KOPT-K1 (cell line): ENCODE measurements around the gene BBS5.

Experiments used
- H3K27ac ChIP-seq: fragments of 200-600 bp; sonication (generic); 2 replicates; pipeline ENCODE4 v1.5.1; 2016; ENCODE audit warnings: antibody characterized with exemption, mild to moderate bottlenecking, low read depth, low read length; ENCODE audit not compliant: poor library complexity, severe bottlenecking
- H3K36me3 ChIP-seq: fragments of 200-600 bp; sonication (generic); 2 replicates; pipeline ENCODE4 v1.5.1; 2017; ENCODE audit warnings: antibody characterized with exemption, mild to moderate bottlenecking, low read length, moderate library complexity; ENCODE audit not compliant: insufficient read depth
- H3K9me3 ChIP-seq: fragments of 200-600 bp; sonication (generic); 2 replicates; pipeline ENCODE4 v1.5.1; 2017; ENCODE audit warnings: antibody characterized with exemption, low read length, mild to moderate bottlenecking; ENCODE audit not compliant: insufficient read depth, poor library complexity, severe bottlenecking

BBS5 gene

GRCh38 chr2:169469952-169470572 is 9.2 kb upstream of the BBS5 start:
- Histone ChIP-seq H3K36me3 (no peaks in the 10 kb centered on the region), H3K27ac (no peak overlapping the region), H3K9me3 (no peaks in the 10 kb centered on the region)

DNA sequence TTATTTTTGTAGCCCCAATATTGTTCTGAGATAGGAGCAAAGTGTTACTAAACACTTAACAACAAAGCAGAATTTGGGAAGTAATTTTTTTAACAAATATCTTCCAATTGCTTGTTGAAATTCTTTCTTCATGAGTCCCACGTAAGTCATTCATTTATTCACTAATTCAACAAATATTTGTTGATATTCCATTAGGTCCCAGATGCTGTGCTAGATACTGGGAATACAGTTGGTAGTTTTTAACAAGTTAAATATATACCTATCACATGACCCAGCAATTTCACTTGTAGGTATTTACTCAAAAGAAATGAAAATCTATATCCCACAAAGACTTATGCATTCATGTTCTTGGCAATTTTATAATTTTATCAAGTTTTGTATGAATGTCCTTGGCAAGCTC is 7.0 kb upstream of the BBS5 start:
- Histone ChIP-seq H3K36me3 (no peaks in the 10 kb centered on the region), H3K27ac (no peak overlapping the region), H3K9me3 (no peaks in the 10 kb centered on the region)

GRCh38 chr2:169476459-169476858 is 2.8 kb upstream of the BBS5 start:
- H3K27ac ChIP-seq: no peak overlapping the region
- no peaks in the 10 kb centered on the region for H3K9me3 ChIP-seq
- no peaks in the 10 kb centered on the region for H3K36me3 ChIP-seq

GRCh38 chr2:169478339-169478738 is 955 bp upstream of the BBS5 start:
- no peak overlapping the region for H3K27ac ChIP-seq

DNA sequence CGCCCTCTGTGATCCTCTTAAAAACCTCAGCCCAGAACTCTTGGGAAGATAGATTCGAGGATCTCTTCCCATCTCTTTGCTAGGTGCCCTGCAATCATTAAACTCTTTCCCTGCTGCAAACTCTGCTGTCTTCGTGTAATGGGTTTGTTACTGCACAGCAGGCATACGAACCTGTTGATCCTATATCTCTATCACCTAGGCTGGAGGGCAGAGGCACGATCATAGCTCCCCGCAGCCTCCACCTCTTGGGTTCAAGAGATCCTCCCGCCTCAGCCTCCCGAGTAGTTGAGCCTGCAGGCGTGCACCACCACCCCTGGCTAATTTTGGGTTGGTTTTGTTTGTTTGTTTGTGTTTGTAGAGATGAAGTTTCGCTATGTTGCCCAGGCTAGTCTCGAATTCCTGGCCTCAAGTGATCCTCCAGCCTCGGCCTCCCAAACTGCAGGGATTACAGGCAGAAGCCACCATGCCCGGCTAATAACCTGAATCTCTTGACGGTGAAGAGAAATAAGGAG is 493 bp upstream of the BBS5 start:
- no peaks in the 10 kb centered on the region for H3K9me3 ChIP-seq
- H3K27ac ChIP-seq: peak overlapping the region; percentile 34
- peaks cover 13% of the 10 kb centered on the region for H3K36me3 ChIP-seq

More at GRCh38 chr2:169478339-169478738, 955 bp upstream of the BBS5 start:
- no peaks in the 10 kb centered on the region for H3K9me3 ChIP-seq
- peaks cover 8% of the 10 kb centered on the region; the same call in 1 of the 2 replicates for H3K36me3 ChIP-seq

GRCh38 chr2:169480079-169480465 is 778 bp downstream of the BBS5 start:
- Histone ChIP-seq H3K36me3 (peaks cover 20% of the 10 kb centered on the region), H3K27ac (peak overlapping the region; percentile 34), H3K9me3 (no peaks in the 10 kb centered on the region)

- Histone ChIP-seq H3K9me3 (no peaks in the 10 kb centered on the region), H3K36me3 (peaks cover 20% of the 10 kb centered on the region), H3K27ac (no peak overlapping the region)
Observed at GRCh38 chr2:169485650-169486138, 6.4 kb downstream of the BBS5 start.

DNA sequence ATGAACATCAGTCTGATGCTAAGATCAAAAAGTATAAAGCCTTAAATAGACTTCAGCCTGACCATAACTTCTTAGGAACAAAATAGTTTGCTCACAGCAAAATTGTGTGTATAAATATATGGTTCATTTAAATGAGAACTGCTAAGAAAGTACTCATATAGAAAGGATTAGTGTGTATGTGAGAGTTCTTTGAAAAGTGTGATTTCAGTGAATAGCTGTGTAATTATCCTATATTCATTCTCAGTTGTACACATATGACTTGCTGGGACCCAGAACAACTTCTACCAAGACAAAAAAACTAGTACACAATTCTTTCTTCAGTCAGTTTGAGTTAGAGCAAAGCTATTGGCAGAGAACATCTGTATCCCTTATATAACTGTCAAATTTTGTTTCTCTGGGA is 7.2 kb downstream of the BBS5 start:
- Histone ChIP-seq H3K9me3 (no peaks in the 10 kb centered on the region), H3K27ac (no peak overlapping the region), H3K36me3 (peaks cover 24% of the 10 kb centered on the region)

GRCh38 chr2:169490834-169491233 is 11.5 kb downstream of the BBS5 start:
- Histone ChIP-seq H3K9me3 (no peaks in the 10 kb centered on the region), H3K27ac (no peak overlapping the region), H3K36me3 (peaks cover 5% of the 10 kb centered on the region; the same call in 1 of the 2 replicates)

- Histone ChIP-seq H3K27ac (no peak overlapping the region), H3K36me3 (peaks cover 5% of the 10 kb centered on the region; the same call in 1 of the 2 replicates), H3K9me3 (no peaks in the 10 kb centered on the region)
Observed at GRCh38 chr2:169491378-169491777, 12.1 kb downstream of the BBS5 start.

- peaks cover 5% of the 10 kb centered on the region; the same call in 1 of the 2 replicates for H3K36me3 ChIP-seq
- H3K9me3 ChIP-seq: no peaks in the 10 kb centered on the region
- H3K27ac ChIP-seq: no peak overlapping the region
Observed at GRCh38 chr2:169493360-169493759, 14.1 kb downstream of the BBS5 start.

DNA sequence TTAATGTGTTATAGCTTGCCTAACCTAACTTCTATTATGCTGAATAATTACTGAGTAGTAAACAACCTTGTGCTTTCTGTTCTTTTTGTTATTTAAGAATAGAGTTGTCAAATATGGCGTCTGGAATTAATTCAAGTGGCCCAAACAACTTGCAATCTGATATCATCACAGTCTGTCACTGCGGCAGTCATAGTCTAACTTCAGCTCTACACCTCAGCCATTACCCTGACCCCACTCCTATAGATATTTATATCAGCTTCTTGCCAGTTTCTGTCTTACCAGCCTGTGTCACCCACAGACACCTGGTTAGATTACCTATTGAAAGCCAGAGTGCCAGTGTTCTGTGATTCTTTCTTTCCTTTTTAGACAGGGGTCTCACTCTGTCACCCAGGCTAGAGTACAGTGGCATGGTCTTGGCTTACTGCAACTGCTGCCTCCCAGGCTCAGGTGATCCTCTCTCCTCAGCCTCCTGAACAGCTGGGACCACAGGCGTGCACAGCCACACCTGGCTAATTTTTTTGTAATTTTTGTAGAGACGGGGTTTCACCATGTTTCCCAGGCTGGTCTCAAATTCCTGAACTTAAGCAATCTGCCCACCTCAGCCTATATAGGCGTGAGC is 16.1 kb downstream of the BBS5 start:
- no peaks in the 10 kb centered on the region for H3K9me3 ChIP-seq
- H3K36me3 ChIP-seq: peaks cover 5% of the 10 kb centered on the region; the same call in 1 of the 2 replicates
- H3K27ac ChIP-seq: no peak overlapping the region

DNA sequence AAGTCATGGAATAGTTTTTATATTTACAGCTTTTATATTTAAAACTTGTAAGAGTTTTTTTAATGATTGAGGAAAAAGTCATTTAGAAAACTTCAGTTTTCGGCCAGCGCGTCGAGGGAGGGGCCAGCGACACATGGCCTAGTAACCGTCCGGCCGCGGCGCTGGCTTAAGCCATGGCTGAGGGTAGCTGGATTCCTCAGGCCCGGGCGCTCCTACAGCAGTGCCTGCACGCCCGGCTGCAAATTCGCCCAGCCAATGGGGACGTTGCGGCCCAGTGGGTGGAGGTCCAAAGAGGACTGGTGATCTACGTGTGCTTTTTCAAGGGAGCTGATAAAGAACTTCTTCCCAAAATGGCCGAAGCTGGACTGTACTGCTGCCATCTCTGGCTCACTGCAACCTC is 25.4 kb downstream of the BBS5 start:
- Histone ChIP-seq H3K27ac (no peak overlapping the region), H3K36me3 (no peaks in the 10 kb centered on the region)

GRCh38 chr2:169507698-169508097 is 28.4 kb downstream of the BBS5 start:
- Histone ChIP-seq H3K27ac (no peak overlapping the region), H3K9me3 (no peaks in the 10 kb centered on the region), H3K36me3 (no peaks in the 10 kb centered on the region)

More for the DNA sequence above, 25.4 kb downstream of the BBS5 start:
- no peaks in the 10 kb centered on the region for H3K9me3 ChIP-seq

DNA sequence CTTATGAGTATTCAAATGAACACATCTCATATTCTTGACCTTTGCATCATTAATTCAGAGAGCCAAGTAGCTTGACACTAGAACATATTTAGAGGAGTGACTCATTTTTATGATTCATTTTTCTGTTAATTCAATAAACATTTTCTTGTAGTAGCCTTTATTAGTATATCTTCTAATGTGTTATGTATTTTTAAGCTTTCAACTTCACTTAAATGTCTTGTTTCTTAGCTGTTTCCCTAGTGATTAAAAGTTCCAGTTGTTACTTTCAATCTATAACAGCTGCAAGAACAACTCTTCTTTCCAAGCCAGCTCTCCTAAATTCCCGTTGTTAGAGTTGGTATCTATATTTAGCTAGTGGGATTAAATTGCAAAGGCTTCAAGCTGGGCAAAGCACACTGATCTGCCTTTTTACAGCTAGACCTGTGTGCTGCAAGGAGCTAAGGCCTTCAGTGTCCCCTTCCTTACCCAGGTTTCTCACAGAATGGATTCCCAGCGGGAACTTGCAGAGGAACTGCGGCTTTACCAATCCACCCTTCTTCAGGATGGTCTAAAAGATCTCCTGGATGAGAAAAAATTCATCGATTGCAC is 30.1 kb downstream of the BBS5 start, which contains the start of gene KLHL41:
Gene KLHL41 (plus strand): TSS at position 405 of the 588 bp plus-strand sequence. CDS start 77 bp downstream, at position 482.
- no peaks in the 10 kb centered on the region for H3K9me3 ChIP-seq
- H3K27ac ChIP-seq: no peak within 1 kb of the TSS
- H3K36me3 ChIP-seq: no peaks in the 10 kb centered on the region
